Activated naive CD4-positive, alpha-beta T cell treated with anti-CD3 and anti-CD28 coated beads, Interleukin-2, amount 10 ng/mL, durations not matched to agents 5 hours and 36 hours (primary cell): ENCODE measurements around the gene MAF. TPM values are rescaled to one million over a fixed set of nuclear protein-coding genes. Genes with fewer than 3 reads are reported as not detected.

Experiments
- total RNA-seq, 2 experiments: library from RNA; stranded (reverse); gene quantifications; one replicate each; pipeline ENCODE4 v1.2.3, GENCODE V29; 2021

The MAF gene
- total RNA-seq = 10 to 100 TPM; 41.9 to 48.3 TPM

DNA sequence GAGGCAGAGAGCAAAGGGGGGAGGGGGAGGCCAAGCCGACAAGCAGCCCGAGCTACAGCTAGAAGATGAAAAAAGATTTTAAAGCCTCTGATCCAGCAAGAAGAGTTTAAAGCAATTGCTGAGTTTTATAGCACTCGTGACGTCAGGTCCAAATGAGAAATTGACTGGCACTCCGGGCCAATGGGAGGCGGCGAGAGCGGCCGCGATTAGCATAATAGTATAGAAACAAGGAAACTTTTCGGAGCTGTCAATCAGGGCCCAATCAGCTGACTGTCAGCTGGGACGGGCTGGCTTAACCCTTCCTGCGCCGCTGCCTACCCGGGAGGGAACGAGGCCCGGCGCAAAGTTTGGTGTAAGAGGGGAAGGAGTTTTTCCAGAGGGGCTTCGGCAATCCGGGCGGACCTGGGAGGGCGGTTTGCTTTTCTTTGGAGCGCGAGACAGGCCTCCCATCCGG is at the start of gene MAF:
TSS of gene MAF (minus strand) at position 100 of the 454 bp plus-strand sequence. CDS start 835 bp downstream, outside the sequence.

